Keratinocyte (primary cell): ENCODE measurements around the gene UBAC2. TPM values are rescaled to one million over a fixed set of nuclear protein-coding genes. Genes with fewer than 3 reads are reported as not detected.

Source experiments
- DNase-seq: peaks from one replicate; pipeline ENCODE4 v3.0.0-alpha.2; 2011; ENCODE audit warnings: low read depth, missing footprints, low spot score
- FAIRE-seq: peaks from 2 replicates; lab custom pipeline; 2011; peaks lifted over from hg19 to GRCh38; lab: Jason Lieb, UNC
- H2AFZ ChIP-seq: 2 replicates; pipeline ENCODE4 v1.6.0; 2012; ENCODE audit warnings: low read length, control low read depth, inconsistent platforms; ENCODE audit not compliant: control insufficient read depth
- H3K27ac ChIP-seq: 2 replicates; pipeline ENCODE4 v1.5.1; 2011; ENCODE audit warnings: low read length; ENCODE audit not compliant: control insufficient read depth, insufficient read depth
- H3K27me3 ChIP-seq: 3 replicates; pipeline ENCODE4 v1.6.0; 2011; ENCODE audit warnings: low read length; ENCODE audit not compliant: control insufficient read depth, insufficient read depth; ENCODE audit errors: extremely low read depth
- H3K36me3 ChIP-seq, 2 experiments: 2 replicates in 1 of 2; 3 replicates in 1 of 2; pipeline ENCODE4 v1.5.1; 2011; ENCODE audit warnings: low read length in 2 of 2, mild to moderate bottlenecking in 1 of 2; ENCODE audit not compliant: control insufficient read depth in 2 of 2, insufficient read depth in 2 of 2; ENCODE audit errors: extremely low read depth in 1 of 2
- H3K4me1 ChIP-seq: 3 replicates; pipeline ENCODE4 v1.5.1; 2011; ENCODE audit warnings: low read length; ENCODE audit not compliant: control insufficient read depth, insufficient read depth; ENCODE audit errors: extremely low read depth
- H3K4me2 ChIP-seq: 3 replicates; pipeline ENCODE4 v1.6.0; 2011; ENCODE audit warnings: low read depth, low read length; ENCODE audit not compliant: control insufficient read depth, insufficient read depth; ENCODE audit errors: extremely low read depth
- H3K4me3 ChIP-seq, 3 experiments: fragments of 200-600 bp in 1 of 3; sonication (generic) in 1 of 3; 2 replicates in 2 of 3; 3 replicates in 1 of 3; pipeline ENCODE4 v1.5.1; 2011 to 2016; ENCODE audit warnings: low read length in 3 of 3, mild to moderate bottlenecking in 3 of 3, control low read depth in 2 of 3, inconsistent platforms in 1 of 3, low read depth in 1 of 3, mixed read lengths in 1 of 3, mixed run types in 1 of 3, moderate library complexity in 1 of 3; ENCODE audit not compliant: control insufficient read depth in 2 of 3, insufficient read depth in 2 of 3; ENCODE audit errors: extremely low read depth in 1 of 3
- H3K79me2 ChIP-seq: 2 replicates; pipeline ENCODE4 v1.6.0; 2012; ENCODE audit warnings: low read length; ENCODE audit not compliant: control insufficient read depth, insufficient read depth
- H3K9ac ChIP-seq: 3 replicates; pipeline ENCODE4 v1.6.0; 2011; ENCODE audit warnings: low read length; ENCODE audit not compliant: control insufficient read depth, insufficient read depth; ENCODE audit errors: extremely low read depth
- H3K9me1 ChIP-seq: 3 replicates; pipeline ENCODE4 v1.6.0; 2011; ENCODE audit warnings: low read length; ENCODE audit not compliant: control insufficient read depth, insufficient read depth; ENCODE audit errors: extremely low read depth
- H3K9me3 ChIP-seq: 2 replicates; pipeline ENCODE4 v1.5.1; 2012; ENCODE audit warnings: low read depth, low read length; ENCODE audit not compliant: control insufficient read depth
- H4K20me1 ChIP-seq: 3 replicates; pipeline ENCODE4 v1.6.0; 2011; ENCODE audit warnings: low read length; ENCODE audit not compliant: control insufficient read depth, insufficient read depth; ENCODE audit errors: extremely low read depth
- EZH2 ChIP-seq: IDR thresholded peaks from one replicate; pipeline ENCODE4 v1.6.1; 2012; ENCODE audit warnings: inconsistent platforms, mild to moderate bottlenecking, low read length, moderate library complexity
- dilution Hi-C: fragments of 300-500 bp; cut with MboI; formaldehyde crosslinking; loops from one replicate; pipeline ENCODE4 v1.7.0; 2020; ENCODE audit warnings: low sequenced_read_pairs; ENCODE audit not compliant: extremely low pct_ligation_motif_present
- polyA plus RNA-seq, 5 experiments: library from polyadenylated mRNA; depleted of rRNA in 3 of 5; stranded (reverse) in 3 of 5; stranded (forward) in 1 of 5; unstranded in 1 of 5; fragments of >200 nt; gene quantifications; 1 replicate in 1 of 5; 2 replicates in 3 of 5; 3 replicates in 1 of 5; pipeline versions ENCODE4 v1.2.1 to v1.2.3, GENCODE V29; 2011 to 2012; ENCODE audit warnings: missing spikeins in 2 of 5, low read depth in 1 of 5, low replicate concordance in 1 of 5
- TF ChIP-seq, protein P1 (sequence below), 3 experiments: IDR thresholded peaks in 1 of 3; conservative IDR thresholded peaks in 1 of 3; optimal IDR thresholded peaks in 1 of 3; 2 replicates in 2 of 3; 3 replicates in 1 of 3; pipeline versions ENCODE3 to v1.5.1; 2011; ENCODE audit warnings: low read length in 3 of 3, mild to moderate bottlenecking in 3 of 3, moderate library complexity in 2 of 3, control low read depth in 1 of 3, inconsistent platforms in 1 of 3; ENCODE audit not compliant: insufficient read depth in 2 of 3; ENCODE audit errors: extremely low read depth in 1 of 3

The UBAC2 gene
- polyA plus RNA-seq, 1 donor (not counting 4 experiments of a cell fraction or from before 2014, with no cell fraction given), result 104 TPM

DNA sequence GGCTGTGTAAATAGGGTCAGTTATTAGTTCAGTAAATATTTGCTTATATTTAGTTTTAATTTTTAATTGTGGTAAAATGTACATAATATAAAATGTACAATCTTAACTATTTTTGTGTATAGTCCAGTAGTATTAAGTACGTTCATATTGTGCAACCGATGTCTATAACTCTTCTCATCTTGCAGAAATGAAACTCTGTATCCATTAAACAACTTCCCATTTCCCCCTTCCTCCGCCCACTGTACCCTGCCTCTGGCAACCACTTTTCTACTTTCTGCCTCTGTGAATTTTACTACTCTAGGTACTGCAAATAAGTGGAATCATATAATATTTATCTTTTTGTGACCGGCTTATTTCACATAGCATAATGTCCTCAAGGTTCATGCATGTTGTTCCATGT is 24.4 kb downstream of the UBAC2 start:
- FAIRE-seq (no peak), DNase-seq (no peak)
- TF ChIP-seq, protein P1, sequence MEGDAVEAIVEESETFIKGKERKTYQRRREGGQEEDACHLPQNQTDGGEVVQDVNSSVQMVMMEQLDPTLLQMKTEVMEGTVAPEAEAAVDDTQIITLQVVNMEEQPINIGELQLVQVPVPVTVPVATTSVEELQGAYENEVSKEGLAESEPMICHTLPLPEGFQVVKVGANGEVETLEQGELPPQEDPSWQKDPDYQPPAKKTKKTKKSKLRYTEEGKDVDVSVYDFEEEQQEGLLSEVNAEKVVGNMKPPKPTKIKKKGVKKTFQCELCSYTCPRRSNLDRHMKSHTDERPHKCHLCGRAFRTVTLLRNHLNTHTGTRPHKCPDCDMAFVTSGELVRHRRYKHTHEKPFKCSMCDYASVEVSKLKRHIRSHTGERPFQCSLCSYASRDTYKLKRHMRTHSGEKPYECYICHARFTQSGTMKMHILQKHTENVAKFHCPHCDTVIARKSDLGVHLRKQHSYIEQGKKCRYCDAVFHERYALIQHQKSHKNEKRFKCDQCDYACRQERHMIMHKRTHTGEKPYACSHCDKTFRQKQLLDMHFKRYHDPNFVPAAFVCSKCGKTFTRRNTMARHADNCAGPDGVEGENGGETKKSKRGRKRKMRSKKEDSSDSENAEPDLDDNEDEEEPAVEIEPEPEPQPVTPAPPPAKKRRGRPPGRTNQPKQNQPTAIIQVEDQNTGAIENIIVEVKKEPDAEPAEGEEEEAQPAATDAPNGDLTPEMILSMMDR (optimal IDR thresholded peaks at IDR 0.05 in 1 of 3, IDR thresholded peaks at IDR 0.05 in 1 of 3, conservative IDR thresholded peaks at IDR 0.05 in 1 of 3; ENCODE audit: extremely low read depth in 1 of 3, insufficient read depth in 2 of 3, low read length in 3 of 3), result no peak
- TF ChIP-seq EZH2, result no peak
- no peak overlapping the region for H3K4me2 ChIP-seq
- no peak overlapping the region for H3K9ac ChIP-seq
- no peaks in the 10 kb centered on the region for H3K27me3 ChIP-seq
- no peak overlapping the region for H3K27ac ChIP-seq
- H2AFZ ChIP-seq, result no peak overlapping the region
- peaks cover 3% of the 10 kb centered on the region for H3K9me1 ChIP-seq
- dilution Hi-C loops, result no loop called here
- peaks cover 2% of the 10 kb centered on the region in 2 experiments for H3K36me3 ChIP-seq
- H3K79me2 ChIP-seq, result peaks cover 77% of the 10 kb centered on the region
- H3K4me1 ChIP-seq, result peaks cover 40% of the 10 kb centered on the region
- peaks cover 3% of the 10 kb centered on the region for H4K20me1 ChIP-seq
- no peak overlapping the region for H3K4me3 ChIP-seq
- no peaks in the 10 kb centered on the region for H3K9me3 ChIP-seq

DNA sequence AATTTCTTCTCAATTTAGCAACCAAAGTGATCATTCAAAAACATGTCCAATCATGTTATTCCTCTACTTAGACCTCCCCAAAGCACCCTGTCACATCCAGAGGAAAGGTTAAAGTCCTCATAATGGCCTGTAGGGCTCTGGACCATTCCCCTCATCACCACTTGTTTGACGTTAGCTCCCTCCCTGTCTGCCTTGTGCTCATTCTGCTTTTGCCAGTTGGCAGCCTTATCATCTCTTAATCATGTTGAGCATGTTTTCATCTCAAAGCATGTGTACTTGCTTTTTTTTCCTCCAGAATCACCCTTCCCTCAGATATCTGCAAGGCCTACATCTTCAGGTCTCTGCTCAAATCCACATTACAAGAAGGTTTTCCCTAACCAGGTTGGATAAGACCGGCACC is 25.9 kb downstream of the UBAC2 start:
- H3K9me1 ChIP-seq, result peaks cover 3% of the 10 kb centered on the region
- H3K27me3 ChIP-seq, result no peaks in the 10 kb centered on the region
- H3K9ac ChIP-seq, result no peak overlapping the region
- no peak for FAIRE-seq
- peaks cover 36% of the 10 kb centered on the region for H3K4me1 ChIP-seq
- H3K9me3 ChIP-seq, result no peaks in the 10 kb centered on the region
- TF ChIP-seq, protein P1 (optimal IDR thresholded peaks at IDR 0.05 in 1 of 3, IDR thresholded peaks at IDR 0.05 in 1 of 3, conservative IDR thresholded peaks at IDR 0.05 in 1 of 3; ENCODE audit: extremely low read depth in 1 of 3, insufficient read depth in 2 of 3, low read length in 3 of 3), result no peak
- TF ChIP-seq EZH2, result no peak
- peaks cover 78% of the 10 kb centered on the region for H3K79me2 ChIP-seq
- H4K20me1 ChIP-seq, result peaks cover 3% of the 10 kb centered on the region
- DNase-seq, result no peak
- no peak overlapping the region for H2AFZ ChIP-seq
- dilution Hi-C loops, result no loop called here
- no peak overlapping the region for H3K4me3 ChIP-seq
- peaks cover 2% of the 10 kb centered on the region in 2 experiments for H3K36me3 ChIP-seq
- no peak overlapping the region for H3K4me2 ChIP-seq
- H3K27ac ChIP-seq, result no peak overlapping the region
